Mammary epithelial cell (primary cell): ENCODE measurements around the gene EPS8.

Source experiments
- CTCF ChIP-seq, 2 donors: IDR thresholded peaks in 1 of 2; conservative IDR thresholded peaks in 1 of 2; 2 replicates each; pipeline ENCODE4 v1.5.1; 2011 to 2012; ENCODE audit warnings: inconsistent platforms in 2 of 2, low read length in 2 of 2, mild to moderate bottlenecking in 2 of 2, control low read depth in 1 of 2, low read depth in 1 of 2; ENCODE audit not compliant: insufficient read depth in 1 of 2; ENCODE audit errors: extremely low read depth in 1 of 2
- EZH2 ChIP-seq: IDR thresholded peaks from 2 replicates; pipeline ENCODE4 v1.6.1; 2012; ENCODE audit warnings: low read length, inconsistent platforms, borderline replicate concordance

- no peak for TF ChIP-seq CTCF (conservative IDR thresholded peaks at IDR 0.05 in 1 of 2, IDR thresholded peaks at IDR 0.05 in 1 of 2; ENCODE audit: extremely low read depth in 1 of 2, insufficient read depth in 1 of 2, low read depth in 1 of 2, low read length in 2 of 2)
- TF ChIP-seq EZH2: no peak
These were observed 155.0 kb downstream of the EPS8 start for GRCh38 chr12:15634010-15634683.
